K562 (cell line): ENCODE measurements around the gene GABRB1.

Experiments used
- COPS2 ChIP-seq: fragments of 450-650 bp; conservative IDR thresholded peaks from 2 replicates; pipeline ENCODE4 v1.6.1; 2016; ENCODE audit warnings: mild to moderate bottlenecking, moderate library complexity
- FOXA3 ChIP-seq, 2 experiments: fragments of 450-650 bp in 1 of 2; sonication (generic) in 1 of 2; formaldehyde crosslinking; IDR thresholded peaks in 1 of 2; conservative IDR thresholded peaks in 1 of 2; 2 replicates each; pipeline versions ENCODE4 v1.4.0 to v1.8.0; 2020 to 2022; ENCODE audit warnings: mild to moderate bottlenecking in 2 of 2, missing genetic modification reagents in 1 of 2
- HEY1 ChIP-seq: fragments of 250-450 bp; sonication (Bioruptor Pico); IDR thresholded peaks from 2 replicates; pipeline ENCODE4 v1.5.0; 2020; ENCODE audit warnings: mild to moderate bottlenecking, moderate library complexity, borderline replicate concordance
- SMARCC2 ChIP-seq: fragments of 450-650 bp; IDR thresholded peaks from 2 replicates; pipeline ENCODE4 v1.6.1; 2017; ENCODE audit warnings: antibody characterized with exemption, moderate library complexity, mild to moderate bottlenecking, low read depth
- TAF1 ChIP-seq: IDR thresholded peaks from 2 replicates; pipeline ENCODE4 v1.6.1; 2011; ENCODE audit warnings: mild to moderate bottlenecking, low read length, moderate library complexity; ENCODE audit not compliant: insufficient read depth, control insufficient read depth, severe bottlenecking; ENCODE audit errors: extremely low read depth
- ZNF24 ChIP-seq: fragments of 450-650 bp; IDR thresholded peaks from 2 replicates; pipeline ENCODE4 v1.6.1; 2016
- TF ChIP-seq, protein P1 (sequence below), 2 experiments: fragments of 450-650 bp; formaldehyde crosslinking in 1 of 2; IDR thresholded peaks; 2 replicates each; pipeline versions ENCODE4 v1.4.0 to v1.6.1; 2014 to 2020; ENCODE audit warnings: mild to moderate bottlenecking in 2 of 2, borderline replicate concordance in 1 of 2, low read depth in 1 of 2
- TF ChIP-seq, protein P2 (sequence below): sonication (generic); formaldehyde crosslinking; IDR thresholded peaks from 2 replicates; pipeline ENCODE4 v1.8.0; 2022; ENCODE audit warnings: mild to moderate bottlenecking, low read depth, missing genetic modification reagents
- TF ChIP-seq, protein P3 (sequence below): fragments of 150-350 bp; IDR thresholded peaks from 2 replicates; pipeline ENCODE4 v1.6.1; 2014; ENCODE audit warnings: low read depth, mild to moderate bottlenecking, low read length, borderline replicate concordance

DNA sequence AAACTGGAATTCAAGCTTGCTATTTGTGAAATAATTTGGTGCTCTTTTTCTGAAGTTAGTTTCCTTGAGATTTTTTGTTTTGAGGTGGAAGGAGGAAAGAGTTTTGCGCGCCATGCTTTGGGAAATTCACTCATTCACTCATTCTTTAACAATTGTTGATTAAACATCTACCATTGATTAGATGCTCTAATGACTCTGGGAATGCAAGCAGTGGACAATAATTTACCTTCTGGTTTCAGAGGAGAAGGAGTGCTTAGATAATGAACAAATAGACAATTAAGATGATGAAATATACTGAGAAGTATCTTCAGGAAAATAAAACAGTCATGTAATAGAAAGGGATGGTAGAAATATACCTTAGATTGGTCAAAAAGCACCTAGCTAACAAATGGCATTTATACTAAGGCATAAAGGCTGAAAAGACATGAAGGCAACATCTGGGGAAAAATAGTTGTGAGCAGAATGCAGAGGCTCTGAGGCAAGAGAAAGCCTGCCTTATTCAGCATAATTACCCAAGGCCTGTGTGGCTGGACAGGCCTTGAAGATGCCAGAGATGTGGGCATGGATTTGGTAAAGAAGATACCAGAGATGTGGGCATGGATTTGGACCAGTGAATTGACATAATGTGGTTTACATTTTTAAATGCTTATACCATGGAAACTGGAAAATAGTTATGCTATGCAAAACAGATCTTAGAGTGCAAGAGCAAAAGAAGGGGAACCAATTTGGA lies 434.9 kb downstream of the GABRB1 start:
- no peak for TF ChIP-seq SMARCC2
- no peak for TF ChIP-seq ZNF24
- TF ChIP-seq, protein P1, sequence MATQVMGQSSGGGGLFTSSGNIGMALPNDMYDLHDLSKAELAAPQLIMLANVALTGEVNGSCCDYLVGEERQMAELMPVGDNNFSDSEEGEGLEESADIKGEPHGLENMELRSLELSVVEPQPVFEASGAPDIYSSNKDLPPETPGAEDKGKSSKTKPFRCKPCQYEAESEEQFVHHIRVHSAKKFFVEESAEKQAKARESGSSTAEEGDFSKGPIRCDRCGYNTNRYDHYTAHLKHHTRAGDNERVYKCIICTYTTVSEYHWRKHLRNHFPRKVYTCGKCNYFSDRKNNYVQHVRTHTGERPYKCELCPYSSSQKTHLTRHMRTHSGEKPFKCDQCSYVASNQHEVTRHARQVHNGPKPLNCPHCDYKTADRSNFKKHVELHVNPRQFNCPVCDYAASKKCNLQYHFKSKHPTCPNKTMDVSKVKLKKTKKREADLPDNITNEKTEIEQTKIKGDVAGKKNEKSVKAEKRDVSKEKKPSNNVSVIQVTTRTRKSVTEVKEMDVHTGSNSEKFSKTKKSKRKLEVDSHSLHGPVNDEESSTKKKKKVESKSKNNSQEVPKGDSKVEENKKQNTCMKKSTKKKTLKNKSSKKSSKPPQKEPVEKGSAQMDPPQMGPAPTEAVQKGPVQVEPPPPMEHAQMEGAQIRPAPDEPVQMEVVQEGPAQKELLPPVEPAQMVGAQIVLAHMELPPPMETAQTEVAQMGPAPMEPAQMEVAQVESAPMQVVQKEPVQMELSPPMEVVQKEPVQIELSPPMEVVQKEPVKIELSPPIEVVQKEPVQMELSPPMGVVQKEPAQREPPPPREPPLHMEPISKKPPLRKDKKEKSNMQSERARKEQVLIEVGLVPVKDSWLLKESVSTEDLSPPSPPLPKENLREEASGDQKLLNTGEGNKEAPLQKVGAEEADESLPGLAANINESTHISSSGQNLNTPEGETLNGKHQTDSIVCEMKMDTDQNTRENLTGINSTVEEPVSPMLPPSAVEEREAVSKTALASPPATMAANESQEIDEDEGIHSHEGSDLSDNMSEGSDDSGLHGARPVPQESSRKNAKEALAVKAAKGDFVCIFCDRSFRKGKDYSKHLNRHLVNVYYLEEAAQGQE (IDR thresholded peaks at IDR 0.05; ENCODE audit: borderline replicate concordance): no peak
- TF ChIP-seq, protein P1 (CRISPR knock-in tag; IDR thresholded peaks at IDR 0.05; ENCODE audit: low read depth): no peak
- no peak for TF ChIP-seq HEY1 (CRISPR knock-in tag)
- TF ChIP-seq, protein P2, sequence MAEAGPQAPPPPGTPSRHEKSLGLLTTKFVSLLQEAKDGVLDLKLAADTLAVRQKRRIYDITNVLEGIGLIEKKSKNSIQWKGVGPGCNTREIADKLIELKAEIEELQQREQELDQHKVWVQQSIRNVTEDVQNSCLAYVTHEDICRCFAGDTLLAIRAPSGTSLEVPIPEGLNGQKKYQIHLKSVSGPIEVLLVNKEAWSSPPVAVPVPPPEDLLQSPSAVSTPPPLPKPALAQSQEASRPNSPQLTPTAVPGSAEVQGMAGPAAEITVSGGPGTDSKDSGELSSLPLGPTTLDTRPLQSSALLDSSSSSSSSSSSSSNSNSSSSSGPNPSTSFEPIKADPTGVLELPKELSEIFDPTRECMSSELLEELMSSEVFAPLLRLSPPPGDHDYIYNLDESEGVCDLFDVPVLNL (CRISPR knock-in tag): no peak
- TF ChIP-seq TAF1: no peak
- no peak for TF ChIP-seq FOXA3 (CRISPR knock-in tag; conservative IDR thresholded peaks at IDR 0.05 in 1 of 2, IDR thresholded peaks at IDR 0.05 in 1 of 2)
- TF ChIP-seq, protein P3, sequence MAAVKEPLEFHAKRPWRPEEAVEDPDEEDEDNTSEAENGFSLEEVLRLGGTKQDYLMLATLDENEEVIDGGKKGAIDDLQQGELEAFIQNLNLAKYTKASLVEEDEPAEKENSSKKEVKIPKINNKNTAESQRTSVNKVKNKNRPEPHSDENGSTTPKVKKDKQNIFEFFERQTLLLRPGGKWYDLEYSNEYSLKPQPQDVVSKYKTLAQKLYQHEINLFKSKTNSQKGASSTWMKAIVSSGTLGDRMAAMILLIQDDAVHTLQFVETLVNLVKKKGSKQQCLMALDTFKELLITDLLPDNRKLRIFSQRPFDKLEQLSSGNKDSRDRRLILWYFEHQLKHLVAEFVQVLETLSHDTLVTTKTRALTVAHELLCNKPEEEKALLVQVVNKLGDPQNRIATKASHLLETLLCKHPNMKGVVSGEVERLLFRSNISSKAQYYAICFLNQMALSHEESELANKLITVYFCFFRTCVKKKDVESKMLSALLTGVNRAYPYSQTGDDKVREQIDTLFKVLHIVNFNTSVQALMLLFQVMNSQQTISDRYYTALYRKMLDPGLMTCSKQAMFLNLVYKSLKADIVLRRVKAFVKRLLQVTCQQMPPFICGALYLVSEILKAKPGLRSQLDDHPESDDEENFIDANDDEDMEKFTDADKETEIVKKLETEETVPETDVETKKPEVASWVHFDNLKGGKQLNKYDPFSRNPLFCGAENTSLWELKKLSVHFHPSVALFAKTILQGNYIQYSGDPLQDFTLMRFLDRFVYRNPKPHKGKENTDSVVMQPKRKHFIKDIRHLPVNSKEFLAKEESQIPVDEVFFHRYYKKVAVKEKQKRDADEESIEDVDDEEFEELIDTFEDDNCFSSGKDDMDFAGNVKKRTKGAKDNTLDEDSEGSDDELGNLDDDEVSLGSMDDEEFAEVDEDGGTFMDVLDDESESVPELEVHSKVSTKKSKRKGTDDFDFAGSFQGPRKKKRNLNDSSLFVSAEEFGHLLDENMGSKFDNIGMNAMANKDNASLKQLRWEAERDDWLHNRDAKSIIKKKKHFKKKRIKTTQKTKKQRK: no peak
- no peak for TF ChIP-seq COPS2
